Endothelial cell of umbilical vein (primary cell): ENCODE measurements around the gene ZNF438. TPM values are rescaled to one million over a fixed set of nuclear protein-coding genes. Genes with fewer than 3 reads are reported as not detected.

Experiments used
- BruUV-seq: library from RNA; stranded (reverse); fragments of 400-500 nt; replicated peaks from 2 replicates; lab custom pipeline; 2021; lab: Mats Ljungman, UMichigan
- CTCF ChIA-PET: fragments of 300-600, 350-600 bp; sonication (Branson Sonifier 250); formaldehyde crosslinking; loops from one replicate; lab custom pipeline; 2021; ENCODE audit warnings: antibody characterized with exemption, inconsistent platforms; lab: Charles Lee
- POLR2A ChIA-PET: fragments of 300-600, 350-600 bp; sonication (Branson Sonifier 250); formaldehyde crosslinking; loops from one replicate; lab custom pipeline; 2021; ENCODE audit warnings: antibody characterized with exemption, inconsistent platforms; lab: Charles Lee
- DNase-seq: peaks from one replicate; pipeline ENCODE4 v3.0.0-alpha.2; 2011; ENCODE audit warnings: low read depth, low spot score
- FAIRE-seq: peaks from 2 replicates; lab custom pipeline; 2011; peaks lifted over from hg19 to GRCh38; lab: Jason Lieb, UNC
- H2AFZ ChIP-seq: 2 replicates; pipeline ENCODE4 v1.6.0; 2012; ENCODE audit warnings: low read depth, low read length, control low read depth, inconsistent platforms
- H3K27ac ChIP-seq: 2 replicates; pipeline ENCODE4 v1.5.1; 2011; ENCODE audit warnings: low read depth, mild to moderate bottlenecking, control low read depth, low read length, moderate library complexity; ENCODE audit not compliant: insufficient read depth
- H3K27me3 ChIP-seq, 2 experiments: 2 replicates each; pipeline versions ENCODE4 v1.6.0 to v1.6.1; 2011; ENCODE audit warnings: low read length in 2 of 2, mixed read lengths in 1 of 2; ENCODE audit not compliant: control insufficient read depth in 2 of 2, insufficient read depth in 2 of 2
- H3K36me3 ChIP-seq, 2 experiments: 2 replicates in 1 of 2; 3 replicates in 1 of 2; pipeline ENCODE4 v1.5.1; 2011; ENCODE audit warnings: low read length in 2 of 2, mild to moderate bottlenecking in 1 of 2, moderate library complexity in 1 of 2; ENCODE audit not compliant: control insufficient read depth in 2 of 2, insufficient read depth in 2 of 2; ENCODE audit errors: extremely low read depth in 1 of 2
- H3K4me1 ChIP-seq: 3 replicates; pipeline ENCODE4 v1.5.1; 2011; ENCODE audit warnings: mild to moderate bottlenecking, low read length; ENCODE audit not compliant: control insufficient read depth, insufficient read depth; ENCODE audit errors: extremely low read depth
- H3K4me2 ChIP-seq: 2 replicates; pipeline ENCODE4 v1.6.1; 2011; ENCODE audit warnings: low read length, control low read depth, mixed read lengths; ENCODE audit not compliant: insufficient read depth
- H3K4me3 ChIP-seq, 3 experiments: fragments of 200-600 bp in 1 of 3; sonication (generic), shearing (Covaris generic) in 1 of 3; replicated peaks in 1 of 3; 2 replicates each; pipeline ENCODE4 v1.5.1; 2011 to 2016; ENCODE audit warnings: control low read depth in 3 of 3, low read length in 3 of 3, mild to moderate bottlenecking in 2 of 3, inconsistent platforms in 1 of 3, low read depth in 1 of 3, moderate library complexity in 1 of 3; ENCODE audit not compliant: insufficient read depth in 1 of 3
- H3K79me2 ChIP-seq: 2 replicates; pipeline ENCODE4 v1.6.0; 2012; ENCODE audit warnings: low read length, inconsistent platforms; ENCODE audit not compliant: control insufficient read depth, insufficient read depth
- H3K9ac ChIP-seq: replicated peaks from 2 replicates; pipeline ENCODE3; 2011; ENCODE audit warnings: low read length, control low read depth; ENCODE audit not compliant: insufficient read depth; ENCODE audit errors: extremely low read depth
- H3K9me1 ChIP-seq: replicated peaks from 3 replicates; pipeline ENCODE4 v1.6.0; 2011; ENCODE audit warnings: mild to moderate bottlenecking, low read length; ENCODE audit not compliant: control insufficient read depth, insufficient read depth; ENCODE audit errors: extremely low read depth
- H3K9me3 ChIP-seq: replicated peaks from 2 replicates; pipeline ENCODE4 v1.5.1; 2012; ENCODE audit warnings: low read length, inconsistent platforms; ENCODE audit not compliant: control insufficient read depth, insufficient read depth
- H4K20me1 ChIP-seq: replicated peaks from 2 replicates; pipeline ENCODE3; 2011; ENCODE audit warnings: mild to moderate bottlenecking, low read length; ENCODE audit not compliant: control insufficient read depth, insufficient read depth; ENCODE audit errors: extremely low read depth
- CTCF ChIP-seq, 2 donors: IDR thresholded peaks; 1 replicate in 1 of 2; 2 replicates in 1 of 2; pipeline ENCODE4 v1.5.1; 2011; ENCODE audit warnings: low read length in 2 of 2, mild to moderate bottlenecking in 2 of 2, moderate library complexity in 2 of 2, control low read depth in 1 of 2, inconsistent platforms in 1 of 2, low read depth in 1 of 2; ENCODE audit not compliant: insufficient read depth in 1 of 2; ENCODE audit errors: extremely low read depth in 1 of 2
- EZH2 ChIP-seq: IDR thresholded peaks from 2 replicates; pipeline ENCODE4 v1.6.1; 2012; ENCODE audit warnings: borderline replicate concordance, low read depth, mild to moderate bottlenecking, moderate library complexity, low read length, inconsistent platforms; ENCODE audit not compliant: severe bottlenecking
- FOS ChIP-seq: IDR thresholded peaks from 2 replicates; pipeline ENCODE4 v1.6.1; 2011; ENCODE audit warnings: mild to moderate bottlenecking, low read length, moderate library complexity, borderline replicate concordance; ENCODE audit not compliant: insufficient read depth
- GATA2 ChIP-seq: IDR thresholded peaks from 2 replicates; pipeline ENCODE4 v1.7.0; 2011; ENCODE audit warnings: low read depth, mild to moderate bottlenecking, moderate library complexity, mixed read lengths, low read length; ENCODE audit not compliant: insufficient read length, insufficient read depth
- JUN ChIP-seq: IDR thresholded peaks from 2 replicates; pipeline ENCODE4 v1.6.1; 2011; ENCODE audit warnings: borderline replicate concordance, low read depth; ENCODE audit not compliant: insufficient read length, insufficient read depth
- MAX ChIP-seq: IDR thresholded peaks from 2 replicates; pipeline ENCODE4 v1.6.1; 2011; ENCODE audit not compliant: insufficient read depth, insufficient read length
- MYC ChIP-seq: IDR thresholded peaks from one replicate; pipeline ENCODE4 v1.6.1; 2011; ENCODE audit warnings: mild to moderate bottlenecking, low read depth, low read length
- POLR2A ChIP-seq: IDR thresholded peaks from 2 replicates; pipeline ENCODE4 v1.6.1; 2012; ENCODE audit warnings: low read depth, mild to moderate bottlenecking, control low read depth, low read length
- POLR2AphosphoS5 ChIP-seq: IDR thresholded peaks from 2 replicates; pipeline ENCODE4 v1.6.1; 2012; ENCODE audit warnings: low read depth, mild to moderate bottlenecking, control low read depth, low read length, moderate library complexity; ENCODE audit not compliant: insufficient read depth
- dilution Hi-C: fragments of 300-500 bp; cut with MboI; formaldehyde crosslinking; loops from one replicate; pipeline ENCODE4 v1.15.0; 2019; ENCODE audit warnings: low sequenced_read_pairs; ENCODE audit not compliant: extremely low pct_ligation_motif_present
- intact Hi-C: fragments of 100-400 bp; cut with micrococcal nuclease; formaldehyde crosslinking; loops from one replicate; pipeline ENCODE4 v1.10.0; 2022
- polyA plus RNA-seq, 4 experiments: library from polyadenylated mRNA; depleted of rRNA in 3 of 4; stranded (reverse) in 3 of 4; unstranded in 1 of 4; fragments of >200 nt; gene quantifications; 2 replicates each; pipeline versions ENCODE4 v1.2.1 to v1.2.3, GENCODE V29; 2011 to 2012; ENCODE audit warnings: missing spikeins in 1 of 4
- total RNA-seq: library from RNA; stranded (reverse); gene quantifications from 2 replicates; pipeline ENCODE4 v1.2.3, GENCODE V29; 2021

Gene ZNF438
- total and polyA plus RNA-seq, 2 donors (not counting 3 experiments of a cell fraction or from before 2014, with no cell fraction given) = 7.2 to 15.1 TPM

GRCh38 chr10:30935078-30935477, 96.6 kb downstream of the ZNF438 start:
- Histone ChIP-seq H3K9me1 (no peaks in the 10 kb centered on the region), H4K20me1 (no peaks in the 10 kb centered on the region), H3K4me2 (no peak overlapping the region), H3K79me2 (no peaks in the 10 kb centered on the region), H3K36me3 (peaks cover 0 to 2% of the 10 kb centered on the region in 2 experiments), H3K4me1 (no peaks in the 10 kb centered on the region), H3K27ac (no peak overlapping the region), H2AFZ (no peak overlapping the region), H3K4me3 (no peak overlapping the region), H3K27me3 (no peaks in the 10 kb centered on the region), H3K9ac (no peak overlapping the region), H3K9me3 (no peaks in the 10 kb centered on the region)
- POLR2A ChIA-PET = no interaction called here
- BruUV-seq = no TSS peak
- no peak for TF ChIP-seq POLR2A
- TF ChIP-seq MAX = no peak
- TF ChIP-seq JUN = no peak
- TF ChIP-seq FOS = no peak
- no peak for TF ChIP-seq POLR2AphosphoS5
- TF ChIP-seq GATA2 = no peak
- no peak for TF ChIP-seq CTCF (IDR thresholded peaks at IDR 0.05; ENCODE audit: extremely low read depth in 1 of 2, insufficient read depth in 1 of 2, low read depth in 1 of 2, low read length in 2 of 2)
- no peak for TF ChIP-seq MYC
- no peak for TF ChIP-seq EZH2
- intact Hi-C loops = no loop called here
- FAIRE-seq (no peak), DNase-seq (peak; percentile 21)
- CTCF ChIA-PET = interaction anchor here (1.0 to 1.4 kb wide), 2 partner anchors 18 to 150 kb away, joined by 3 to 6 read pairs; no protein-coding TSS in a partner anchor
- dilution Hi-C loops = no loop called here
